ENCODE measurements around the gene PATL2. TPM values are rescaled to one million over a fixed set of nuclear protein-coding genes. Genes with fewer than 3 reads are reported as not detected.
"Not testable (repeated sequence)": the region's sequence is repeated elsewhere in the genome, so short reads cannot be mapped to it uniquely, and the experiment has no call there.

Gene PATL2
- total RNA-seq, 1 donor from 2014 or later: 3.0 TPM

GRCh38 chr15:44720460-44721176, 9.5 kb upstream of the PATL2 start:
- ATAC-seq (no peak), DNase-seq (no peak)
- intact Hi-C loops (cut with micrococcal nuclease): no loop called here

GRCh38 chr15:44720000-44720435, 8.9 kb upstream of the PATL2 start:
- ATAC-seq; DNase-seq; intact Hi-C loops (cut with micrococcal nuclease): not testable (repeated sequence)

GRCh38 chr15:44719293-44719999, 8.3 kb upstream of the PATL2 start:
- intact Hi-C loops (cut with micrococcal nuclease): no loop called here
- ATAC-seq: no peak
- DNase-seq: no peak

- intact Hi-C loops (cut with micrococcal nuclease): no loop called here
- no peak for ATAC-seq
- DNase-seq: no peak
Observed at GRCh38 chr15:44718927-44719292, 7.8 kb upstream of the PATL2 start.

- DNase-seq (no peak), ATAC-seq (no peak)
- intact Hi-C loops (cut with micrococcal nuclease): no loop called here
Observed at GRCh38 chr15:44718180-44718926, 7.2 kb upstream of the PATL2 start.

GRCh38 chr15:44716983-44717602, 6.0 kb upstream of the PATL2 start:
- ATAC-seq: no peak
- intact Hi-C loops (cut with micrococcal nuclease): no loop called here

GRCh38 chr15:44715797-44716334, 4.7 kb upstream of the PATL2 start:
- intact Hi-C loops (cut with micrococcal nuclease): no loop called here
- ATAC-seq (no peak), DNase-seq (no peak)

More at GRCh38 chr15:44716983-44717602, 6.0 kb upstream of the PATL2 start:
- DNase-seq: no peak

GRCh38 chr15:44715142-44715796, 4.1 kb upstream of the PATL2 start:
- intact Hi-C loops (cut with micrococcal nuclease): no loop called here
- ATAC-seq (no peak), DNase-seq (no peak)

- ATAC-seq (no peak), DNase-seq (no peak)
- intact Hi-C loops (cut with micrococcal nuclease): no loop called here
Observed at GRCh38 chr15:44713006-44713966, 2.2 kb upstream of the PATL2 start.

- ATAC-seq: peak; percentile 74
- intact Hi-C loops (cut with micrococcal nuclease): no loop called here
- peak; percentile 67 for DNase-seq
Observed at GRCh38 chr15:44712346-44713005, 1.4 kb upstream of the PATL2 start.

GRCh38 chr15:44711743-44712345, 721 bp upstream of the PATL2 start:
- ATAC-seq (peak; percentile 68), DNase-seq (peak; percentile 62)
- intact Hi-C loops (cut with micrococcal nuclease): loop anchor here (2.0 kb wide), 1 partner anchor 17 kb away; no protein-coding TSS in a partner anchor

- no peak for DNase-seq
- ATAC-seq: no peak
- intact Hi-C loops (cut with micrococcal nuclease): loop anchor here (2.0 kb wide), 1 partner anchor 18 kb away; no protein-coding TSS in a partner anchor
Observed at GRCh38 chr15:44710236-44711095, 657 bp downstream of the PATL2 start.

GRCh38 chr15:44706946-44707636, 4.0 kb downstream of the PATL2 start:
- intact Hi-C loops (cut with micrococcal nuclease): no loop called here
- no peak for ATAC-seq
- DNase-seq: no peak

GRCh38 chr15:44706401-44706800, 4.7 kb downstream of the PATL2 start:
- intact Hi-C loops (cut with micrococcal nuclease): no loop called here
- DNase-seq: no peak
- ATAC-seq: no peak

- ATAC-seq: no peak
- intact Hi-C loops (cut with micrococcal nuclease): no loop called here
- DNase-seq: no peak
Observed at GRCh38 chr15:44705986-44706385, 5.1 kb downstream of the PATL2 start.
